WTC11 (cell line): Measurements from ENCODE around the gene MACROD2. TPM values are rescaled to one million over a fixed set of nuclear protein-coding genes. Genes with fewer than 3 reads are reported as not detected.

ENCODE experiments used
- ATAC-seq: fragments of 200-7000 bp; cut with Tn5 transposase; 2 replicates; pipeline ENCODE4 v1.10.0; 2021; ENCODE audit warnings: mild to moderate bottlenecking, moderate library complexity
- CTCF ChIA-PET: fragments of 300-600 bp; sonication (Branson Sonifier 250); formaldehyde crosslinking; loops from one replicate; lab custom pipeline; 2021; ENCODE audit warnings: antibody characterized with exemption; lab: Charles Lee
- POLR2A ChIA-PET: fragments of 350-600 bp; sonication (Branson Sonifier 250); formaldehyde crosslinking; loops from one replicate; lab custom pipeline; 2021; ENCODE audit warnings: antibody characterized with exemption; lab: Charles Lee
- DNase-seq: peaks from one replicate; pipeline ENCODE4 v3.0.0; 2021; ENCODE audit warnings: low spot score
- H3K27ac Mint-ChIP-seq: 2 replicates; pipeline ENCODE4 v1.8.0; 2021; ENCODE audit warnings: mixed read lengths
- H3K27me3 Mint-ChIP-seq: 2 replicates; pipeline ENCODE4 v1.8.0; 2021; ENCODE audit warnings: low read depth, mild to moderate bottlenecking, moderate library complexity, mixed read lengths
- H3K36me3 Mint-ChIP-seq: 2 replicates; pipeline ENCODE4 v1.8.0; 2021; ENCODE audit warnings: mixed read lengths
- H3K4me1 Mint-ChIP-seq: 2 replicates; pipeline ENCODE4 v1.8.0; 2022; ENCODE audit warnings: mixed read lengths
- H3K4me3 Mint-ChIP-seq: 2 replicates; pipeline ENCODE4 v1.8.0; 2021; ENCODE audit warnings: mild to moderate bottlenecking, moderate library complexity, mixed read lengths
- H3K9me3 Mint-ChIP-seq: 2 replicates; pipeline ENCODE4 v1.8.0; 2021; ENCODE audit warnings: mixed read lengths
- CREM ChIP-seq: sonication (generic); formaldehyde crosslinking; IDR thresholded peaks from 2 replicates; pipeline ENCODE4 v1.8.1; 2022; ENCODE audit warnings: mild to moderate bottlenecking, missing genetic modification reagents, moderate library complexity
- FOXJ3 ChIP-seq: sonication (generic); formaldehyde crosslinking; IDR thresholded peaks from 2 replicates; pipeline ENCODE4 v1.9.0; 2021; ENCODE audit warnings: missing genetic modification reagents, mild to moderate bottlenecking, borderline replicate concordance
- GABPB1 ChIP-seq: sonication (generic); formaldehyde crosslinking; IDR thresholded peaks from 2 replicates; pipeline ENCODE4 v1.8.1; 2023; ENCODE audit warnings: mild to moderate bottlenecking, missing genetic modification reagents
- IRF2 ChIP-seq: sonication (generic); formaldehyde crosslinking; IDR thresholded peaks from 2 replicates; pipeline ENCODE4 v1.8.0; 2022; ENCODE audit warnings: low read depth, missing genetic modification reagents, borderline replicate concordance
- PRRX2 ChIP-seq: fragments of 250-450 bp; sonication (Bioruptor Pico); IDR thresholded peaks from 2 replicates; pipeline ENCODE4 v1.8.0; 2021; ENCODE audit warnings: mild to moderate bottlenecking
- TEAD1 ChIP-seq: sonication (generic); formaldehyde crosslinking; IDR thresholded peaks from 2 replicates; pipeline ENCODE4 v1.8.0; 2022; ENCODE audit warnings: mild to moderate bottlenecking, missing genetic modification reagents
- ZNF263 ChIP-seq: sonication (generic); formaldehyde crosslinking; IDR thresholded peaks from 2 replicates; pipeline ENCODE4 v1.8.1; 2022; ENCODE audit warnings: low read depth, mild to moderate bottlenecking, moderate library complexity, missing genetic modification reagents
- total RNA-seq: library from RNA; stranded (reverse); gene quantifications from 3 replicates; pipeline ENCODE4 v1.2.3, GENCODE V29; 2021
- TF ChIP-seq, protein P1 (sequence below): fragments of 250-450 bp; sonication (Bioruptor Pico); IDR thresholded peaks from 2 replicates; pipeline ENCODE4 v1.9.0; 2021; ENCODE audit warnings: mild to moderate bottlenecking
- TF ChIP-seq, protein P2 (sequence below): fragments of 250-450 bp; sonication (Bioruptor Pico); conservative IDR thresholded peaks from 2 replicates; pipeline ENCODE4 v1.9.0; 2021; ENCODE audit warnings: mild to moderate bottlenecking
- TF ChIP-seq, protein P3 (sequence below): sonication (generic); formaldehyde crosslinking; IDR thresholded peaks from 2 replicates; pipeline ENCODE4 v1.8.0; 2023; ENCODE audit warnings: mild to moderate bottlenecking, missing genetic modification reagents
- TF ChIP-seq, protein P4 (sequence below): sonication (generic); formaldehyde crosslinking; IDR thresholded peaks from 2 replicates; pipeline ENCODE4 v1.8.1; 2023; ENCODE audit warnings: mild to moderate bottlenecking, missing genetic modification reagents, moderate library complexity
- TF ChIP-seq, protein P5 (sequence below): sonication (generic); formaldehyde crosslinking; conservative IDR thresholded peaks from 2 replicates; pipeline ENCODE4 v1.8.1; 2023; ENCODE audit warnings: mild to moderate bottlenecking, low read depth, missing genetic modification reagents, moderate library complexity
- TF ChIP-seq, protein P6 (sequence below): sonication (generic); formaldehyde crosslinking; IDR thresholded peaks from 2 replicates; pipeline ENCODE4 v1.8.1; 2022; ENCODE audit warnings: mild to moderate bottlenecking, missing genetic modification reagents, moderate library complexity, borderline replicate concordance
- TF ChIP-seq, protein P7 (sequence below): sonication (generic); formaldehyde crosslinking; IDR thresholded peaks from 2 replicates; pipeline ENCODE4 v1.8.0; 2022; ENCODE audit warnings: mild to moderate bottlenecking, missing genetic modification reagents
- TF ChIP-seq, protein P8 (sequence below): fragments of 250-450 bp; sonication (Bioruptor Pico); IDR thresholded peaks from 2 replicates; pipeline ENCODE4 v1.9.0; 2021; ENCODE audit warnings: mild to moderate bottlenecking
- TF ChIP-seq, protein P9 (sequence below): sonication (generic); formaldehyde crosslinking; IDR thresholded peaks from 2 replicates; pipeline ENCODE4 v1.8.1; 2023; ENCODE audit warnings: mild to moderate bottlenecking, missing genetic modification reagents
- TF ChIP-seq, protein P10 (sequence below): fragments of 200-600 bp; IDR thresholded peaks from 2 replicates; pipeline ENCODE4 v1.8.0; 2022; ENCODE audit warnings: antibody characterized with exemption

Gene MACROD2
- total RNA-seq, 1 experiment from 2014 or later, result 4.1 TPM

DNA sequence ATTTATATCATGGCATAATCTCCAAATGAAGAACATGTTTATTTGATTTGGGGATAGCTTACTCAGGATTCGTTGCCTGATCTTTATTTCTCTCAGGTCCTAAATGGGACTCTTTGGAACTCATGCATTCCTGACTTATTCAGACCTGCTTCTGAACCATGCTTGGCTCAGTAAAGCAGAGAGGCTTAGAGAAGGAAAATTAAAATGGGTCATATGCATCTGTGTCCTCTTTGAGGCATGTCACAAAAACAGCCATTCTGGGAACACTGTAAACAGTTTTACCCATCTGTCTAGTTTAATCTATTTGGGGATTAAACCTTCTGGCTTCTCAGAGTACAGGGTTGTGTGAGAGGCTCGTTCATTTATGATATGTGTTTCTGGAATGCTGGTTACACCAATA is 1560.6 kb downstream of the MACROD2 start (continued):
- TF ChIP-seq, protein P1, sequence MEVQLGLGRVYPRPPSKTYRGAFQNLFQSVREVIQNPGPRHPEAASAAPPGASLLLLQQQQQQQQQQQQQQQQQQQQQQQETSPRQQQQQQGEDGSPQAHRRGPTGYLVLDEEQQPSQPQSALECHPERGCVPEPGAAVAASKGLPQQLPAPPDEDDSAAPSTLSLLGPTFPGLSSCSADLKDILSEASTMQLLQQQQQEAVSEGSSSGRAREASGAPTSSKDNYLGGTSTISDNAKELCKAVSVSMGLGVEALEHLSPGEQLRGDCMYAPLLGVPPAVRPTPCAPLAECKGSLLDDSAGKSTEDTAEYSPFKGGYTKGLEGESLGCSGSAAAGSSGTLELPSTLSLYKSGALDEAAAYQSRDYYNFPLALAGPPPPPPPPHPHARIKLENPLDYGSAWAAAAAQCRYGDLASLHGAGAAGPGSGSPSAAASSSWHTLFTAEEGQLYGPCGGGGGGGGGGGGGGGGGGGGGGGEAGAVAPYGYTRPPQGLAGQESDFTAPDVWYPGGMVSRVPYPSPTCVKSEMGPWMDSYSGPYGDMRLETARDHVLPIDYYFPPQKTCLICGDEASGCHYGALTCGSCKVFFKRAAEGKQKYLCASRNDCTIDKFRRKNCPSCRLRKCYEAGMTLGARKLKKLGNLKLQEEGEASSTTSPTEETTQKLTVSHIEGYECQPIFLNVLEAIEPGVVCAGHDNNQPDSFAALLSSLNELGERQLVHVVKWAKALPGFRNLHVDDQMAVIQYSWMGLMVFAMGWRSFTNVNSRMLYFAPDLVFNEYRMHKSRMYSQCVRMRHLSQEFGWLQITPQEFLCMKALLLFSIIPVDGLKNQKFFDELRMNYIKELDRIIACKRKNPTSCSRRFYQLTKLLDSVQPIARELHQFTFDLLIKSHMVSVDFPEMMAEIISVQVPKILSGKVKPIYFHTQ (CRISPR knock-in tag), result no peak
- TF ChIP-seq, protein P2, sequence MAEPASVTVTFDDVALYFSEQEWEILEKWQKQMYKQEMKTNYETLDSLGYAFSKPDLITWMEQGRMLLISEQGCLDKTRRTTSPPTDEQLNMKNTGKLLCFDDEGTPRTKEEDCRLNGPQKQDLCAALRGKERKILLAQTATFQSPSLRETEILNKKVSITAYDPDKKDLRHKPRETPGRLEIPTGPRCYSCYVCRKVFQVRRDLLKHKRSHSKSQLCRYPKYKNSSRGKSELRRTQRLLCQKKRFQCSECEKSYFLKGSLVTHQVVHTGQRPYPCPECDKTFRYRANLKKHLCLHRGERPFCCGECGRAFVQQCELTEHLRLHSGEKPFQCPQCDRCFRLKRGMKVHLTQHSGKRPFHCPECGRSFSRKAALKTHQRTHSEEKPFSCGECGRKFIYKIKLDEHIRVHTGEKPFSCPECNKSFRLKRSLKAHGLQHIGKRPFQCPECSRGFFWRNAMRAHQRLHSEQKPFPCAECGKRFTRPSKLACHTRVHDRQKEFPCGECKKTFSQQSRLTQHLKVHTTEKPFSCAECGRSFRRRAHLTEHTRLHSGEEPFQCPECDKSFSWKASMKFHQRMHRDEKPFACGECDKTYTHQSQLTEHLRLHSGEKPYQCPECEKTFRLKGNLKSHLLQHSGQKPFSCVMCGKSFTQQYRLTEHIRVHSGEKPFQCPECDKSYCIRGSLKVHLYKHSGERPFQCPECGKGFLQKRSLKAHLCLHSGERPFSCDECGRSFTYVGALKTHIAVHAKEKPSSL (CRISPR knock-in tag), result no peak
- TF ChIP-seq FOXJ3 (CRISPR knock-in tag), result no peak

DNA sequence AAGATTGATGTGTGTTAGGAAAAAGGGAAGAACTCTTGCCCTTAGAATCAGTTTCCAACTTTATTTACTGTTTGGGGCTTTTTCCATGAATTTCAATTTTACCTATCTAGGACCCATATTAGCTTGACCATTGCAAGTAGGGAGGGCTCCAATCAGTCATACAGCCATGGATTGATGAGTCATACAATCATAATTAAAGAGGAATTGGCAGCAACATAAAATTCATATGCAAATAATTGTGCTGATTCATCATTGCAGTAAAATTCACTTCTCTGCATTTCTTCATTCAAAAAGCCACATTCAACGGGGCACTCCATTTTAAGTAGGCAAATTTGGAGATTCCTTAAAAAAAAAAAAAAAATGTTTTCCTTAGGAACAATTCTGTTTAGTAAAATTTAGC is 1561.6 kb downstream of the MACROD2 start:
- H3K27ac Mint-ChIP-seq, result no peak overlapping the region
- ATAC-seq, result no peak
- ChIA-PET CTCF (no interaction called here), POLR2A (no interaction called here)
- H3K4me1 Mint-ChIP-seq, result peaks cover 13% of the 10 kb centered on the region
- H3K36me3 Mint-ChIP-seq, result peaks cover 10% of the 10 kb centered on the region; the same call in 1 of the 2 replicates
- H3K4me3 Mint-ChIP-seq, result no peak overlapping the region
- DNase-seq, result no peak
- H3K9me3 Mint-ChIP-seq, result peaks cover 24% of the 10 kb centered on the region
- no peaks in the 10 kb centered on the region for H3K27me3 Mint-ChIP-seq
- TF ChIP-seq, protein P3, sequence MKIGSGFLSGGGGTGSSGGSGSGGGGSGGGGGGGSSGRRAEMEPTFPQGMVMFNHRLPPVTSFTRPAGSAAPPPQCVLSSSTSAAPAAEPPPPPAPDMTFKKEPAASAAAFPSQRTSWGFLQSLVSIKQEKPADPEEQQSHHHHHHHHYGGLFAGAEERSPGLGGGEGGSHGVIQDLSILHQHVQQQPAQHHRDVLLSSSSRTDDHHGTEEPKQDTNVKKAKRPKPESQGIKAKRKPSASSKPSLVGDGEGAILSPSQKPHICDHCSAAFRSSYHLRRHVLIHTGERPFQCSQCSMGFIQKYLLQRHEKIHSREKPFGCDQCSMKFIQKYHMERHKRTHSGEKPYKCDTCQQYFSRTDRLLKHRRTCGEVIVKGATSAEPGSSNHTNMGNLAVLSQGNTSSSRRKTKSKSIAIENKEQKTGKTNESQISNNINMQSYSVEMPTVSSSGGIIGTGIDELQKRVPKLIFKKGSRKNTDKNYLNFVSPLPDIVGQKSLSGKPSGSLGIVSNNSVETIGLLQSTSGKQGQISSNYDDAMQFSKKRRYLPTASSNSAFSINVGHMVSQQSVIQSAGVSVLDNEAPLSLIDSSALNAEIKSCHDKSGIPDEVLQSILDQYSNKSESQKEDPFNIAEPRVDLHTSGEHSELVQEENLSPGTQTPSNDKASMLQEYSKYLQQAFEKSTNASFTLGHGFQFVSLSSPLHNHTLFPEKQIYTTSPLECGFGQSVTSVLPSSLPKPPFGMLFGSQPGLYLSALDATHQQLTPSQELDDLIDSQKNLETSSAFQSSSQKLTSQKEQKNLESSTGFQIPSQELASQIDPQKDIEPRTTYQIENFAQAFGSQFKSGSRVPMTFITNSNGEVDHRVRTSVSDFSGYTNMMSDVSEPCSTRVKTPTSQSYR (CRISPR knock-in tag), result no peak
- TF ChIP-seq, protein P4, sequence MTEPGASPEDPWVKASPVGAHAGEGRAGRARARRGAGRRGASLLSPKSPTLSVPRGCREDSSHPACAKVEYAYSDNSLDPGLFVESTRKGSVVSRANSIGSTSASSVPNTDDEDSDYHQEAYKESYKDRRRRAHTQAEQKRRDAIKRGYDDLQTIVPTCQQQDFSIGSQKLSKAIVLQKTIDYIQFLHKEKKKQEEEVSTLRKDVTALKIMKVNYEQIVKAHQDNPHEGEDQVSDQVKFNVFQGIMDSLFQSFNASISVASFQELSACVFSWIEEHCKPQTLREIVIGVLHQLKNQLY (CRISPR knock-in tag), result no peak
- TF ChIP-seq, protein P5, sequence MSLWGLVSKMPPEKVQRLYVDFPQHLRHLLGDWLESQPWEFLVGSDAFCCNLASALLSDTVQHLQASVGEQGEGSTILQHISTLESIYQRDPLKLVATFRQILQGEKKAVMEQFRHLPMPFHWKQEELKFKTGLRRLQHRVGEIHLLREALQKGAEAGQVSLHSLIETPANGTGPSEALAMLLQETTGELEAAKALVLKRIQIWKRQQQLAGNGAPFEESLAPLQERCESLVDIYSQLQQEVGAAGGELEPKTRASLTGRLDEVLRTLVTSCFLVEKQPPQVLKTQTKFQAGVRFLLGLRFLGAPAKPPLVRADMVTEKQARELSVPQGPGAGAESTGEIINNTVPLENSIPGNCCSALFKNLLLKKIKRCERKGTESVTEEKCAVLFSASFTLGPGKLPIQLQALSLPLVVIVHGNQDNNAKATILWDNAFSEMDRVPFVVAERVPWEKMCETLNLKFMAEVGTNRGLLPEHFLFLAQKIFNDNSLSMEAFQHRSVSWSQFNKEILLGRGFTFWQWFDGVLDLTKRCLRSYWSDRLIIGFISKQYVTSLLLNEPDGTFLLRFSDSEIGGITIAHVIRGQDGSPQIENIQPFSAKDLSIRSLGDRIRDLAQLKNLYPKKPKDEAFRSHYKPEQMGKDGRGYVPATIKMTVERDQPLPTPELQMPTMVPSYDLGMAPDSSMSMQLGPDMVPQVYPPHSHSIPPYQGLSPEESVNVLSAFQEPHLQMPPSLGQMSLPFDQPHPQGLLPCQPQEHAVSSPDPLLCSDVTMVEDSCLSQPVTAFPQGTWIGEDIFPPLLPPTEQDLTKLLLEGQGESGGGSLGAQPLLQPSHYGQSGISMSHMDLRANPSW (CRISPR knock-in tag), result no peak
- TF ChIP-seq PRRX2 (CRISPR knock-in tag), result no peak
- no peak for TF ChIP-seq ZNF263 (CRISPR knock-in tag)
- no peak for TF ChIP-seq GABPB1 (CRISPR knock-in tag)
- no peak for TF ChIP-seq CREM (CRISPR knock-in tag)
- TF ChIP-seq, protein P6, sequence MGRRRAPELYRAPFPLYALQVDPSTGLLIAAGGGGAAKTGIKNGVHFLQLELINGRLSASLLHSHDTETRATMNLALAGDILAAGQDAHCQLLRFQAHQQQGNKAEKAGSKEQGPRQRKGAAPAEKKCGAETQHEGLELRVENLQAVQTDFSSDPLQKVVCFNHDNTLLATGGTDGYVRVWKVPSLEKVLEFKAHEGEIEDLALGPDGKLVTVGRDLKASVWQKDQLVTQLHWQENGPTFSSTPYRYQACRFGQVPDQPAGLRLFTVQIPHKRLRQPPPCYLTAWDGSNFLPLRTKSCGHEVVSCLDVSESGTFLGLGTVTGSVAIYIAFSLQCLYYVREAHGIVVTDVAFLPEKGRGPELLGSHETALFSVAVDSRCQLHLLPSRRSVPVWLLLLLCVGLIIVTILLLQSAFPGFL (CRISPR knock-in tag), result no peak
- TF ChIP-seq, protein P7, sequence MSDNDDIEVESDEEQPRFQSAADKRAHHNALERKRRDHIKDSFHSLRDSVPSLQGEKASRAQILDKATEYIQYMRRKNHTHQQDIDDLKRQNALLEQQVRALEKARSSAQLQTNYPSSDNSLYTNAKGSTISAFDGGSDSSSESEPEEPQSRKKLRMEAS (CRISPR knock-in tag), result no peak
- TF ChIP-seq IRF2 (CRISPR knock-in tag), result no peak
- TF ChIP-seq TEAD1 (CRISPR knock-in tag), result no peak
- TF ChIP-seq, protein P8, sequence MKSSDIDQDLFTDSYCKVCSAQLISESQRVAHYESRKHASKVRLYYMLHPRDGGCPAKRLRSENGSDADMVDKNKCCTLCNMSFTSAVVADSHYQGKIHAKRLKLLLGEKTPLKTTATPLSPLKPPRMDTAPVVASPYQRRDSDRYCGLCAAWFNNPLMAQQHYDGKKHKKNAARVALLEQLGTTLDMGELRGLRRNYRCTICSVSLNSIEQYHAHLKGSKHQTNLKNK (CRISPR knock-in tag), result no peak
- TF ChIP-seq, protein P9, sequence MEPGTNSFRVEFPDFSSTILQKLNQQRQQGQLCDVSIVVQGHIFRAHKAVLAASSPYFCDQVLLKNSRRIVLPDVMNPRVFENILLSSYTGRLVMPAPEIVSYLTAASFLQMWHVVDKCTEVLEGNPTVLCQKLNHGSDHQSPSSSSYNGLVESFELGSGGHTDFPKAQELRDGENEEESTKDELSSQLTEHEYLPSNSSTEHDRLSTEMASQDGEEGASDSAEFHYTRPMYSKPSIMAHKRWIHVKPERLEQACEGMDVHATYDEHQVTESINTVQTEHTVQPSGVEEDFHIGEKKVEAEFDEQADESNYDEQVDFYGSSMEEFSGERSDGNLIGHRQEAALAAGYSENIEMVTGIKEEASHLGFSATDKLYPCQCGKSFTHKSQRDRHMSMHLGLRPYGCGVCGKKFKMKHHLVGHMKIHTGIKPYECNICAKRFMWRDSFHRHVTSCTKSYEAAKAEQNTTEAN (CRISPR knock-in tag), result no peak
- TF ChIP-seq, protein P10, sequence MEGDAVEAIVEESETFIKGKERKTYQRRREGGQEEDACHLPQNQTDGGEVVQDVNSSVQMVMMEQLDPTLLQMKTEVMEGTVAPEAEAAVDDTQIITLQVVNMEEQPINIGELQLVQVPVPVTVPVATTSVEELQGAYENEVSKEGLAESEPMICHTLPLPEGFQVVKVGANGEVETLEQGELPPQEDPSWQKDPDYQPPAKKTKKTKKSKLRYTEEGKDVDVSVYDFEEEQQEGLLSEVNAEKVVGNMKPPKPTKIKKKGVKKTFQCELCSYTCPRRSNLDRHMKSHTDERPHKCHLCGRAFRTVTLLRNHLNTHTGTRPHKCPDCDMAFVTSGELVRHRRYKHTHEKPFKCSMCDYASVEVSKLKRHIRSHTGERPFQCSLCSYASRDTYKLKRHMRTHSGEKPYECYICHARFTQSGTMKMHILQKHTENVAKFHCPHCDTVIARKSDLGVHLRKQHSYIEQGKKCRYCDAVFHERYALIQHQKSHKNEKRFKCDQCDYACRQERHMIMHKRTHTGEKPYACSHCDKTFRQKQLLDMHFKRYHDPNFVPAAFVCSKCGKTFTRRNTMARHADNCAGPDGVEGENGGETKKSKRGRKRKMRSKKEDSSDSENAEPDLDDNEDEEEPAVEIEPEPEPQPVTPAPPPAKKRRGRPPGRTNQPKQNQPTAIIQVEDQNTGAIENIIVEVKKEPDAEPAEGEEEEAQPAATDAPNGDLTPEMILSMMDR, result no peak
